Omental fat pad (tissue), 4 donors: ENCODE results near the gene SMIM38. TPM values are rescaled to one million over a fixed set of nuclear protein-coding genes. Genes with fewer than 3 reads are reported as not detected.

Experiments
- ATAC-seq: fragments of 150-250 bp; one replicate; pipeline ENCODE4 v1.9.1; 2016; ENCODE audit warnings: mild to moderate bottlenecking, moderate library complexity; ENCODE audit not compliant: low FRiP score
- DNase-seq: peaks from one replicate; pipeline ENCODE4 v3.0.0-alpha.2; 2019; ENCODE audit warnings: low spot score
- total RNA-seq, 4 donors: library from RNA; depleted of rRNA; stranded (reverse); fragments of >200 nt; gene quantifications; one replicate each; pipeline ENCODE4 v1.1.0, GENCODE V29; 2016
- TF ChIP-seq, protein P1 (sequence below), 3 donors: fragments of 450-650 bp; IDR thresholded peaks; one replicate each; pipeline ENCODE4 v1.5.1; 2016 to 2017; ENCODE audit warnings: antibody characterized with exemption in 3 of 3, mild to moderate bottlenecking in 3 of 3, moderate library complexity in 2 of 3

The SMIM38 gene
- total RNA-seq, 4 donors from 2014 or later, result 0.69 to 1.6 (median 0.85) TPM

GRCh38 chr11:69115586-69116560, 39.9 kb upstream of the SMIM38 start:
- ATAC-seq (no peak), DNase-seq (no peak)

GRCh38 chr11:69116671-69117070, 39.1 kb upstream of the SMIM38 start:
- ATAC-seq, result no peak
- no peak for DNase-seq
- TF ChIP-seq, protein P1, sequence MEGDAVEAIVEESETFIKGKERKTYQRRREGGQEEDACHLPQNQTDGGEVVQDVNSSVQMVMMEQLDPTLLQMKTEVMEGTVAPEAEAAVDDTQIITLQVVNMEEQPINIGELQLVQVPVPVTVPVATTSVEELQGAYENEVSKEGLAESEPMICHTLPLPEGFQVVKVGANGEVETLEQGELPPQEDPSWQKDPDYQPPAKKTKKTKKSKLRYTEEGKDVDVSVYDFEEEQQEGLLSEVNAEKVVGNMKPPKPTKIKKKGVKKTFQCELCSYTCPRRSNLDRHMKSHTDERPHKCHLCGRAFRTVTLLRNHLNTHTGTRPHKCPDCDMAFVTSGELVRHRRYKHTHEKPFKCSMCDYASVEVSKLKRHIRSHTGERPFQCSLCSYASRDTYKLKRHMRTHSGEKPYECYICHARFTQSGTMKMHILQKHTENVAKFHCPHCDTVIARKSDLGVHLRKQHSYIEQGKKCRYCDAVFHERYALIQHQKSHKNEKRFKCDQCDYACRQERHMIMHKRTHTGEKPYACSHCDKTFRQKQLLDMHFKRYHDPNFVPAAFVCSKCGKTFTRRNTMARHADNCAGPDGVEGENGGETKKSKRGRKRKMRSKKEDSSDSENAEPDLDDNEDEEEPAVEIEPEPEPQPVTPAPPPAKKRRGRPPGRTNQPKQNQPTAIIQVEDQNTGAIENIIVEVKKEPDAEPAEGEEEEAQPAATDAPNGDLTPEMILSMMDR (IDR thresholded peaks at IDR 0.05), result no peak

More at GRCh38 chr11:69115586-69116560, 39.9 kb upstream of the SMIM38 start:
- TF ChIP-seq, protein P1 (IDR thresholded peaks at IDR 0.05), result no peak

DNA sequence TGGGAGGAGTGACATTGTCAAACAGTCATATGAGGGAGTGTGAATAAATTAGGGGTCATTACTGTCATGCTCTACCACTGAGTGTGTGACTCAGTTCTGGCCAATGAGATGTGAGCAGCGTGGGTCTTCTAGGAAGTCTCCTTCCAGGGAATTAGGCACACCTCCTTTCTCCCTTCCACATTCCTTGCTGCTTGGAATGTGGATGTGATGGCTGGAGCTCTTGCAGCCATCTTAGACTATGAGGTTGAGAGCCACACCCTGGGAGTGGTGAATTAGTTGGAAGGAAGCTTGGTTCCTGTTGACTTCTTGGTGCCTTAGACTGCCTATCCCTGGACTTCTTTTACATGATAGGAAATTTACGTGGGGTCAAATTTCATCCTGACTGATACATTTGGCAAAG, 36.5 kb upstream of the SMIM38 start:
- TF ChIP-seq, protein P1 (IDR thresholded peaks at IDR 0.05), result no peak
- ATAC-seq, result no peak

DNA sequence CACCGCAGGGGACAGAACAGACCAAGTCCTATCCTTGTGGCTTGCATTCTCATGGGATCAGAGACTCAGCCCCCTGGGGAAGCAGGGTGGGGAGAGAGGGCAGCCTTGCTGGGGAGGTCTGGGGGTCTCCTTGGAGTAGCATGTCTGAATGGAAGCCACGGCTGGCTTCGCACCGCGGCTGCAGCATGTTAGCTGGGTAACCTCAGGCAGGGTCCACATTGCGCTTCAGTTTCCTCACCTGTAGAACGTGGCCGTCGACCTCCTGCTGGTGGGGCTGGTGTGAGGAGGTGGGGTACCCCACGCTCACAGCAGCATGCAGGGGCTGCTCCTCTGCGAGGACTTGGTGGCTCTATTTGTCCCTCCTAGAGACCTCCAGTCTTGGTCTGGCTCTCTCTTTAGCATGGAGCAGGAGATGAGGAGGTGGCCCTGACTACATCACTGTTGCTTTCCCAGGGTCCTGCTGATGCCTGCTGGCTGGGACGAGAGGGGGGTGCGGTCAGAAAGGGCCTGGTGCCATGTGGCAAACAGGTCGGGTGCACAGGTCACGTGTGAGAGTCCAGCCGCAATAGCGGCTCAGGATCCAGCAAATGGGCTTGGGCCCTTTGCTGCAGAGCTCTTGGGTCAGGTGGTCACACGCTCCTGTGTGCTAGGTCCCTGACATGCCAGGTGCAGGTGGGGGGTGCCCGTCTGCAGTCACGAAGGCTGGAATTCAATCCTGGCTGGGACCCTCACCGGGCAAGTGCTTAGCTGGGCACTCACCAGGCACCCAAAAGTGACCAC, 35.4 kb upstream of the SMIM38 start:
- DNase-seq, result no peak
- ATAC-seq, result no peak
- TF ChIP-seq, protein P1 (IDR thresholded peaks at IDR 0.05), result no peak

More for the DNA sequence above, 36.5 kb upstream of the SMIM38 start:
- DNase-seq, result no peak

- DNase-seq (no peak), ATAC-seq (no peak)
- TF ChIP-seq, protein P1 (IDR thresholded peaks at IDR 0.05), result no peak
These were observed 34.7 kb upstream of the SMIM38 start for GRCh38 chr11:69121021-69121420.

DNA sequence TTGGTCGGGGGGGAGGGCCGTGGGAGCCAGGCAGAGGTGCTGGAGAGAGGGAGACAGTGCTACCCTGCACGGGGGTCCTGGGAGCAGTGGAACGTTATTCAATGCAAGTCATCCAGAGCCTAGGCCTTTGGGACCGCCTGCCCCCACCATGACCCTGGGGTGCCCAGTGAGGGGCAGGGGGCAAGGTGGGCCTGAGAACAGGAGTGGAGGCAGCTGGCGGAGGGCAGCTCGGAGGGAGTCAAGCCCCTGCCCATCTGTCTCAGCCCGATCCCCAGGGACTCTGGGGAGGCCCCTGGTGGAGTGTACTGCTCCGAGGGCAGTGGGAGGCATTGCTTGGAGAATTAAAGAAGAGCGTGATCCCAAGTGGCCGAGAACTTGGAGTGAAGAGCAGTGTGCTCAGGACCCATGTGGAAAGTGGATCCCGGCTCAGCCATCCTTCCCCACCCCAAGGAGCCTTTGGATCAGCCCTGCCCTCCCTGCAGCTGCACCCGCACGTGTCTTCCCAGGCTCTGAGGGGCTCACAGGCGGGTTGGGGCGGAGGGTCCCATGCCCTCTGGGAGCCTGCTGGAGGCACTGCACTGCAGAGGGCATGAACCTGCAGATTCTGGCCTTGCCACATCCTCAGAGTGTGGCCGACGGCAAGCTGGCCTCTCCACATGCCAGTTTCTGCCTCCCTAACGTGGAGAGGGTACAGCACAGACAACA, 34.0 kb upstream of the SMIM38 start:
- DNase-seq (no peak), ATAC-seq (no peak)
- TF ChIP-seq, protein P1 (IDR thresholded peaks at IDR 0.05), result no peak
